Panc1 (cell line): ENCODE data around the gene CFAP119. TPM values are rescaled to one million over a fixed set of nuclear protein-coding genes. Genes with fewer than 3 reads are reported as not detected.

ENCODE experiments used
- ATAC-seq: fragments of 200-7000 bp; cut with Tn5 transposase; 2 replicates; pipeline ENCODE4 v1.9.1; 2020; ENCODE audit warnings: mild to moderate bottlenecking, moderate library complexity
- BruUV-seq: library from RNA; stranded (reverse); fragments of 400-500 nt; replicated peaks from 2 replicates; lab custom pipeline; 2021; lab: Mats Ljungman, UMichigan
- CTCF ChIA-PET: fragments of 300-600 bp; sonication (Branson Sonifier 250); formaldehyde crosslinking; loops from one replicate; lab custom pipeline; 2022; ENCODE audit warnings: antibody characterized with exemption; lab: Charles Lee
- POLR2A ChIA-PET: fragments of 300-600 bp; sonication (Branson Sonifier 250); formaldehyde crosslinking; loops from one replicate; lab custom pipeline; 2022; ENCODE audit warnings: antibody characterized with exemption; lab: Charles Lee
- DNase-seq: peaks from one replicate; pipeline ENCODE4 v3.0.0-alpha.2; 2010; ENCODE audit warnings: low read depth, low spot score
- H3K27ac ChIP-seq: 2 replicates; pipeline ENCODE4 v1.5.1; 2011; ENCODE audit warnings: mild to moderate bottlenecking, low read length, inconsistent platforms
- H3K27me3 ChIP-seq: fragments of 200-500 bp; sonication (Bioruptor generic); 2 replicates; pipeline ENCODE4 v1.6.0; 2014; ENCODE audit warnings: low read length, inconsistent platforms; ENCODE audit not compliant: control insufficient read depth, insufficient read depth
- H3K36me3 ChIP-seq: fragments of 200-500 bp; sonication (Bioruptor generic); 2 replicates; pipeline ENCODE4 v1.5.1; 2014; ENCODE audit warnings: inconsistent platforms, mild to moderate bottlenecking, low read length, moderate library complexity; ENCODE audit not compliant: control insufficient read depth, insufficient read depth
- H3K4me1 ChIP-seq: 2 replicates; pipeline ENCODE4 v1.5.1; 2011; ENCODE audit warnings: inconsistent platforms, mild to moderate bottlenecking, low read length, moderate library complexity; ENCODE audit not compliant: control insufficient read depth, insufficient read depth
- H3K4me3 ChIP-seq, 2 experiments: 2 replicates each; pipeline ENCODE4 v1.5.1; 2011 to 2012; ENCODE audit warnings: low read depth in 2 of 2, low read length in 2 of 2, mild to moderate bottlenecking in 2 of 2, inconsistent platforms in 1 of 2, moderate library complexity in 1 of 2
- H3K9me3 ChIP-seq: fragments of 200-500 bp; sonication (Bioruptor generic); 2 replicates; pipeline ENCODE4 v1.5.1; 2014; ENCODE audit warnings: low read depth, mild to moderate bottlenecking, inconsistent platforms, low read length, moderate library complexity; ENCODE audit not compliant: control insufficient read depth, insufficient read depth
- CTCF ChIP-seq: fragments of 450-650 bp; IDR thresholded peaks from 2 replicates; pipeline ENCODE4 v1.5.1; 2017; ENCODE audit warnings: mild to moderate bottlenecking
- POLR2AphosphoS5 ChIP-seq: IDR thresholded peaks from 2 replicates; pipeline ENCODE4 v1.6.1; 2012; ENCODE audit warnings: mild to moderate bottlenecking, low read depth, low read length, moderate library complexity
- REST ChIP-seq, 2 experiments: IDR thresholded peaks; 2 replicates each; pipeline ENCODE4 v1.6.1; 2011 to 2012; ENCODE audit warnings: low read depth in 2 of 2, control low read depth in 1 of 2, low read length in 1 of 2, mild to moderate bottlenecking in 1 of 2, moderate library complexity in 1 of 2; ENCODE audit not compliant: insufficient read depth in 1 of 2
- SIN3A ChIP-seq: IDR thresholded peaks from 2 replicates; pipeline ENCODE4 v1.6.1; 2012; ENCODE audit warnings: low read depth, mild to moderate bottlenecking, low read length, moderate library complexity, borderline replicate concordance; ENCODE audit not compliant: insufficient read depth
- TCF7L2 ChIP-seq: IDR thresholded peaks from 2 replicates; pipeline ENCODE4 v1.6.1; 2011; ENCODE audit warnings: mild to moderate bottlenecking, low read depth, low read length, inconsistent platforms
- in situ Hi-C: cut with HindIII; loops from 2 replicates; pipeline ENCODE4 v1.10.0; 2016; ENCODE audit warnings: low sequenced_read_pairs, low pct_unique_long_range_greater_than_20kb
- intact Hi-C: fragments of 100-400 bp; cut with micrococcal nuclease; formaldehyde crosslinking; loops from one replicate; pipeline ENCODE4 v1.10.0; 2022; ENCODE audit not compliant: unreplicated experiment
- total RNA-seq: library from RNA; stranded (reverse); gene quantifications from one replicate; pipeline ENCODE4 v1.2.1, GENCODE V29; 2021; ENCODE audit not compliant: unreplicated experiment

Gene CFAP119
- total RNA-seq, 1 experiment from 2014 or later, result 21.0 TPM

DNA sequence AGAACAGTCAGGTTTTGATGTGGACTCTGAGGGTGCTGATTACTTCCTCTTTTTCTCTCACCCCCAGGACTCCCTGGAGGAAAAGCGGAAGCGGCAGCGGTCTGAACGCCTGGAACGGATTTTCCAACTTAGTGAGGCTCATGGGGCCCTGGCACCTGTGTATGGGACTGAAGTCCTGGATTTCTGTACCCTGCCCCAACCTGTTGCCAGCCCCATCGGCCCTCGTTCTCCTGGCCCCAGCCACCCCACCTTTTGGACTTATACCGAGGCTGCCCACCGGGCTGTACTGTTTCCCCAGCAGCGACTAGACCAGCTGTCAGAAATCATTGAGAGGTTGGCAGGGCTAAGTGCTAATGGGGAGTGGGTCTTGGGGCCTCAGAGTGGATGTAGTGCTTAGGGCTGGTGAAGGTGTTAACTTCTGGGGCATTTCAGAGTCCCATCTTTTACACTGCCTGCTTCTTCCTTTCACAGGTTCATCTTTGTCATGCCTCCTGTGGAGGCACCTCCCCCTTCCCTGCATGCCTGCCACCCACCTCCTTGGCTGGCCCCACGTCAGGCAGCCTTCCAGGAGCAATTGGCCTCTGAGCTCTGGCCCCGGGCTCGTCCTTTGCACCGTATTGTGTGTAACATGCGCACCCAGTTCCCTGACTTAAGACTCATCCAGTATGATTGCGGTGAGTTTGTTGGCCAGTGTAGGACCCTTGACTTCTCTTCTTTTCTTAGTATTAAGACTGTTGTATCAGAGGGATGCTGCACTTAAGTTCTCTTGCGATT is 32.8 kb downstream of the CFAP119 start:
- no peaks in the 10 kb centered on the region for H3K9me3 ChIP-seq
- in situ Hi-C loops, result no loop called here
- peak; percentile 40; the same call in 1 of the 2 replicates for TF ChIP-seq POLR2AphosphoS5
- no peak for TF ChIP-seq REST (IDR thresholded peaks at IDR 0.05; ENCODE audit: insufficient read depth in 1 of 2, low read depth in 2 of 2, low read length in 1 of 2)
- H3K4me1 ChIP-seq, result no peaks in the 10 kb centered on the region
- no peak overlapping the region for H3K27ac ChIP-seq
- H3K27me3 ChIP-seq, result no peaks in the 10 kb centered on the region
- POLR2A ChIA-PET, result no interaction called here
- BruUV-seq, result no TSS peak
- H3K4me3 ChIP-seq, result no peak overlapping the region
- ATAC-seq, result no peak
- intact Hi-C loops, result no loop called here
- peaks cover 23% of the 10 kb centered on the region for H3K36me3 ChIP-seq
- DNase-seq, result no peak
- CTCF ChIA-PET, result no interaction called here

DNA sequence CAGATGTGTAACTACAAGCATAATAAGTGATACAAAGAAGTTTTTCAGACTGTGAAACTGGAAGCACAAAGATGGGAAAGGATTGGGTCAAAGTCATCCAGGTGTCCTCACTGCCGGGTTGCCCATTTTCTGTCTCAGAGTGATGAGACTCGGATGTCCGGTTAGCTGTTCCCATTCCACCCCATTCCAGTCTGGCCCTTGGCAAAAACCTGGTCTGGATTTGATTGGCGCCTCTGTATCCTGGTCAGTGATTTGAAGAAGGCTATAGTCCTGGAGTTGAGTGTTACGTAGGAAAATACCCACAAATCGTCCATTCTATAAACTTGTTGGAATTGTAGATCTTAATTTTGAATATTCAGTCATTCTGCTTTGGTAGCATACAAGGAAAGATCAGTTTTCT is 33.5 kb downstream of the CFAP119 start:
- Histone ChIP-seq H3K4me3 (no peak overlapping the region), H3K27me3 (no peaks in the 10 kb centered on the region), H3K36me3 (peaks cover 23% of the 10 kb centered on the region), H3K9me3 (no peaks in the 10 kb centered on the region), H3K27ac (no peak overlapping the region), H3K4me1 (no peaks in the 10 kb centered on the region)
- POLR2A ChIA-PET, result no interaction called here
- CTCF ChIA-PET, result no interaction called here
- no peak for DNase-seq
- BruUV-seq, result TSS peak; percentile 10
- no peak for ATAC-seq
- no peak for TF ChIP-seq SIN3A
- no peak for TF ChIP-seq TCF7L2
- TF ChIP-seq CTCF, result no peak
- TF ChIP-seq REST (IDR thresholded peaks at IDR 0.05; ENCODE audit: insufficient read depth in 1 of 2, low read depth in 2 of 2, low read length in 1 of 2), result no peak
- TF ChIP-seq POLR2AphosphoS5, result no peak
- intact Hi-C loops (no loop called here), in situ Hi-C loops (no loop called here)
